Measurements from ENCODE around the gene SOX9.

Gene SOX9

DNA sequence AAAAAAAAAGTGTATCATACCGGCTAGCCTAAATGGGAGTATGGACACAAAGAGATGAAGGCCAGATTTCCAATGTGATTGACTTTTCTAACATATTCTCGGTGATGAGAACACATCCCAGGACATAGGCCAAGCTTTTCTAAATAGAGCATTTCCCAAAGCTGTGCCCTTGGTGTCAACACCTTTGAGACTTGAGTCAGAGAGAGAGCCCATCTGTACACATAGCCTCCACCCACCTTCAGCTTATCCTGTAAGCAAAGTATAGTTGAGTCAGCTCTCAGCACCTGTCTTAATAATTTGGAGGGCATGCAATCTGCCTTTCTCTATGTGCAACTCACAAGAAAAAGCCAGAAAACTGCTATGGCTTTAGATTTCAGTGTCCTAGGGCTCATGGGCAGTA is 42.7 kb downstream of the SOX9 start:
- no peak for DNase-seq

DNA sequence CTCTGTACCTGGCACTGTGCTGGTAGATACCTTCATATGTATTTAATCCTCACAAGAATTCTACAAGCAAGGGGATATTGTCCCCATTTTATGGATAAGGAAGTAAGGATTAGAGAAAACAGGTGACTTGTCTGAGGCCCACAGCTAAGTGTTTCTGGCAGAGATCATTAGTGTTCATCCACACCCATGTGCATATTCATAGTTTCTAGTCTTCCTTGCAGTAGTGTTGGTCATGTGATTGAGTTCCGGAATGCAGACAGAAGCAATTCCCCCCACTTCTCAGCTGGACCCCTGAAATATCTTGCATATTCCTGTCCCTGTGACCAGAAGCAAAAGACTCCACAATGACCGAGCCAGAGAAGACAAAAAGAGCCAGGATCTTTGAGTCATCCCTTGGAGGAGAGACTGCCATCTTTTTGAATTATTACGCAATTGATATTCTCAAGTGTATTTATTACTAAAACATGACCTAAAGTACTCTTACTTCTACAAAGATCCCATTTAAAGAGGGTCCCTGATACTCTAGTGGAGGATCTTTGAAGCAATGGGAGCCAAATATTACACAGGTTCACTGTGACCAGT is 43.4 kb downstream of the SOX9 start:
- no peak for DNase-seq

- no peak for DNase-seq
Observed at GRCh38 chr17:72165192-72165866, 44.5 kb downstream of the SOX9 start.

DNA sequence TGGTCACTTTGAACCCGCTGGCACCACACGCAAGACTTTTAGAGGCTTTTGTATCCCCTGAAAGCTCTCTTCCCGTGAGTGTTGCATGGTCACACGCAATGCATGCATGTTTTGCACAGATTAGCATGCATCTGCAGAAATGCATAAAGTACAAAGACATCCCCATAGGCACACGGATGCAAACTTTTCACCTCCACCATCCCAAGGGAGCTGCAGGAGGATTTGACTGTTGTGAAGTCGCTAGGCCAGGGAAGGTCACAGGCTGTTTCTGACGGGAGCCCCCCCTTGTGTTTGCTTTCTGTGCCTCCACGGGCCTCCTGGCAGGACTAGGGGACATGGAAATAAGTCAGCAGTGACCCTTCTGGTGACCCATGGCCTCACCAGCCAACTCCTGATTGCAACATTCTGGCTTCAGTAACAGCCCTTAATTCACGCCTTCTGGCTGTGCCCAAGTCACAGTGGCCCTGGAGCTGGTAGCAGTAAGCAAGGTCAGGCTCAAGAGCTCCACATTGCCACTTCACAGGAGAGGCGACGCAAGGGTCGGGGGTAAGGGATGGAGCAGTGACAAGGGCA is 45.1 kb downstream of the SOX9 start:
- DNase-seq = no peak

DNA sequence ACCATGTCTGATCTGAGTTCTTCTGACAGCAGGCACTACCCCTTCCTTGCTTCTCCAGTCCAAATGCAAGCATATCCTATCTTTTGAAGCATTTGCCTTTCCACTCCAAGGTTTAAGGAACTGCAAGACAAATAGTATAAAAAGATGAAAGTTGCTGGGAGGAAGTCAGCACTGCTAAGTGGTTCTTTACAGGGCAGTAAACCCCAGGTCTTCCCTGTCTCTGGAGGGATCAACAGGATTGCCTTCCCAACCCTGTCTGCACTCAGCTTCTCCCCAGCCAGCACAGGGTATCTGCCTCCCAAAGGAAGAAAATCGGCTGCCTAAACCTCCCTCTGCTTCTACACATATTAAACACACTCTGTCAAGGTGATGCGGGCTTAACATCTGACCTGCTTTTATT is 46.8 kb downstream of the SOX9 start:
- no peak for DNase-seq

GRCh38 chr17:72169823-72170222 is 49.0 kb downstream of the SOX9 start:
- no peak for DNase-seq

GRCh38 chr17:72171703-72172667 is 51.2 kb downstream of the SOX9 start:
- DNase-seq = no peak

- DNase-seq = no peak
Observed at GRCh38 chr17:72173499-72174116, 52.8 kb downstream of the SOX9 start.

- DNase-seq = no peak
Observed at GRCh38 chr17:72175263-72175662, 54.4 kb downstream of the SOX9 start.

Measured in fibroblast of skin of right quadriceps (primary cell).